ENCODE measurements around the gene IQSEC1.

IQSEC1 gene

GRCh38 chr3:12935023-12935860 is 138.0 kb downstream of the IQSEC1 start:
- no peak for DNase-seq (ENCODE audit: low read depth in 2 of 2)

- DNase-seq (ENCODE audit: low read depth in 2 of 2): no peak
Measured at GRCh38 chr3:12934431-12934830, 138.8 kb downstream of the IQSEC1 start.

- no peak for DNase-seq (ENCODE audit: low read depth in 2 of 2)
Measured at GRCh38 chr3:12933901-12934300, 139.3 kb downstream of the IQSEC1 start.

- no peak for DNase-seq (ENCODE audit: low read depth in 2 of 2)
Measured at GRCh38 chr3:12932754-12933153, 140.5 kb downstream of the IQSEC1 start.

GRCh38 chr3:12932347-12932746 is 140.9 kb downstream of the IQSEC1 start:
- DNase-seq (ENCODE audit: low read depth in 2 of 2): no peak

- DNase-seq (ENCODE audit: low read depth in 2 of 2): no peak
Measured at GRCh38 chr3:12931273-12931905, 141.8 kb downstream of the IQSEC1 start.

GRCh38 chr3:12929801-12930200 is 143.4 kb downstream of the IQSEC1 start:
- no peak for DNase-seq (ENCODE audit: low read depth in 2 of 2)

- DNase-seq (ENCODE audit: low read depth in 2 of 2): no peak
Measured at GRCh38 chr3:12926660-12927059, 146.6 kb downstream of the IQSEC1 start.

- DNase-seq (ENCODE audit: low read depth in 2 of 2): no peak
Measured at GRCh38 chr3:12925648-12926047, 147.6 kb downstream of the IQSEC1 start.

GRCh38 chr3:12924437-12924836 is 148.8 kb downstream of the IQSEC1 start:
- DNase-seq (ENCODE audit: low read depth in 2 of 2): no peak

- no peak for DNase-seq (ENCODE audit: low read depth in 2 of 2)
Measured at GRCh38 chr3:12922881-12923431, 150.3 kb downstream of the IQSEC1 start.

- DNase-seq (ENCODE audit: low read depth in 2 of 2): no peak
Measured at GRCh38 chr3:12922306-12922705, 150.9 kb downstream of the IQSEC1 start.

- no peak for DNase-seq (ENCODE audit: low read depth in 2 of 2)
Measured at GRCh38 chr3:12921736-12922135, 151.5 kb downstream of the IQSEC1 start.

- no peak for DNase-seq (ENCODE audit: low read depth in 2 of 2)
Measured at GRCh38 chr3:12920967-12921366, 152.3 kb downstream of the IQSEC1 start.

- no peak for DNase-seq (ENCODE audit: low read depth in 2 of 2)
Measured at GRCh38 chr3:12919205-12919604, 154.0 kb downstream of the IQSEC1 start.

GRCh38 chr3:12918231-12918630 is 155.0 kb downstream of the IQSEC1 start:
- DNase-seq (ENCODE audit: low read depth in 2 of 2): no peak

- no peak for DNase-seq (ENCODE audit: low read depth in 2 of 2)
Measured at GRCh38 chr3:12916159-12916558, 157.1 kb downstream of the IQSEC1 start.

GRCh38 chr3:12914088-12914487 is 159.1 kb downstream of the IQSEC1 start:
- DNase-seq (ENCODE audit: low read depth in 2 of 2): no peak

- DNase-seq (ENCODE audit: low read depth in 2 of 2): no peak
Measured at GRCh38 chr3:12911881-12912415, 161.3 kb downstream of the IQSEC1 start.

- DNase-seq (ENCODE audit: low read depth in 2 of 2): no peak
Measured at GRCh38 chr3:12910356-12911099, 162.7 kb downstream of the IQSEC1 start.

GRCh38 chr3:12909710-12910109 is 163.5 kb downstream of the IQSEC1 start:
- no peak for DNase-seq (ENCODE audit: low read depth in 2 of 2)

- DNase-seq (ENCODE audit: low read depth in 2 of 2): no peak
Measured at GRCh38 chr3:12908859-12909258, 164.4 kb downstream of the IQSEC1 start.

Measured in stimulated activated CD4-positive, alpha-beta T cell treated with anti-CD3 and anti-CD28 coated beads, Interleukin-1b, Interleukin-23, amount 100 ng/mL, for 1 hour (primary cell).